ENCODE measurements around the gene RGS19. TPM values are rescaled to one million over a fixed set of nuclear protein-coding genes. Genes with fewer than 3 reads are reported as not detected.

Gene RGS19
- polyA plus RNA-seq, 1 donor (not counting 4 experiments of a cell fraction or from before 2014, with no cell fraction given): 11.8 TPM

DNA sequence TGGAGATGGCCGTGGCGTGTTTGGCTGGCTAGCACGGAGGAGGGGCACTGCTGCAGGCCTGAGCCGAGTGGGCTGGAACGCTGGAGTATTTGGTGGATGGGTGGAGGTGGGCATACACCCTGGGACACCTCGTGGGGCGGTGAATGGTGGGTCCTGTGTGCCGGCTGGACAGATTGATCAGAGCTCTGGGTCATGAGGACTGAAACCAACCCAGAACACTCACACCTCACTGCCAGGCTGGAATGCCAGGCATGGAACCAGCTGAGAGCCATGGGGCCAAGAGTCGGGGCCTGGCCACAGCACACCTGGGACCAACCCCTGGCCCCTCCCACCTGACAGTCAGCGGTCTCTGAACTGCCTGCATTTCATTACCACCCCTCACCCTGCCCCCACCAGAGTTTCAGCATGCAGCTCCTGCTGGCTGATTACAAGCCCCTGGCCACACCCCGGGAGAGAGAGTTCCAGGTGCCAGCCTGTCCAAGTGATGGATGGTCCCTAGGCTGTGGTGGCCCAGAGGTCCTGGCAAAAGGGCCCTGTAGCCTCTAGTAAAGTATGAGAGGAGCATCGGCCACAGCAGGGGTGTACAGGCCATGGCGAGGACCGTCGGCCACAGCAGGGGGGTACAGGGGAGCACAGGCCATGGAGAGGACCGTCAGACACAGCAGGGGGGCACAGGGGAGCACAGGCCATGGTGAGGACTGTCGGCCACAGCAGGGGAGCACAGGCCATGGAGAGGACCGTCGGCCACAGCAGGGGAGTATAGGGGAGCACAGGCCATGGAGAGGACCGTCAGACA lies 24.8 kb upstream of the RGS19 start:
- Histone ChIP-seq H3K4me2 (ENCODE audit: control insufficient read depth, extremely low read depth, insufficient read depth, low read depth, low read length) (no peak overlapping the region), H4K20me1 (ENCODE audit: control insufficient read depth, extremely low read depth, insufficient read depth, low read length) (no peaks in the 10 kb centered on the region), H3K9ac (ENCODE audit: control insufficient read depth, extremely low read depth, insufficient read depth, low read length) (no peak overlapping the region), H3K79me2 (ENCODE audit: control insufficient read depth, insufficient read depth, low read length) (no peaks in the 10 kb centered on the region), H3K36me3 (ENCODE audit: control insufficient read depth in 2 of 2, extremely low read depth in 1 of 2, insufficient read depth in 2 of 2, low read length in 2 of 2) (no peaks in the 10 kb centered on the region), H3K4me3 (ENCODE audit: control insufficient read depth in 2 of 3, extremely low read depth in 1 of 3, insufficient read depth in 2 of 3, low read depth in 1 of 3, low read length in 3 of 3) (no peak overlapping the region), H3K27ac (ENCODE audit: control insufficient read depth, insufficient read depth, low read length) (no peak overlapping the region), H2AFZ (ENCODE audit: control insufficient read depth, low read length) (no peak overlapping the region), H3K9me3 (ENCODE audit: control insufficient read depth, low read depth, low read length) (no peaks in the 10 kb centered on the region), H3K9me1 (ENCODE audit: control insufficient read depth, extremely low read depth, insufficient read depth, low read length) (no peaks in the 10 kb centered on the region), H3K27me3 (ENCODE audit: control insufficient read depth, extremely low read depth, insufficient read depth, low read length) (peaks cover 40% of the 10 kb centered on the region), H3K4me1 (ENCODE audit: control insufficient read depth, extremely low read depth, insufficient read depth, low read length) (no peaks in the 10 kb centered on the region)
- TF ChIP-seq CTCF (optimal IDR thresholded peaks at IDR 0.05 in 1 of 3, IDR thresholded peaks at IDR 0.05 in 1 of 3, conservative IDR thresholded peaks at IDR 0.05 in 1 of 3; ENCODE audit: extremely low read depth in 1 of 3, insufficient read depth in 2 of 3, low read length in 3 of 3) (no peak), EZH2 (IDR thresholded peaks at IDR 0.05; ENCODE audit: low read length) (no peak)
- dilution Hi-C loops (cut with MboI; ENCODE audit: extremely low pct_ligation_motif_present, low sequenced_read_pairs): no loop called here
- DNase-seq (ENCODE audit: low read depth, low spot score) (no peak), FAIRE-seq (no peak)

DNA sequence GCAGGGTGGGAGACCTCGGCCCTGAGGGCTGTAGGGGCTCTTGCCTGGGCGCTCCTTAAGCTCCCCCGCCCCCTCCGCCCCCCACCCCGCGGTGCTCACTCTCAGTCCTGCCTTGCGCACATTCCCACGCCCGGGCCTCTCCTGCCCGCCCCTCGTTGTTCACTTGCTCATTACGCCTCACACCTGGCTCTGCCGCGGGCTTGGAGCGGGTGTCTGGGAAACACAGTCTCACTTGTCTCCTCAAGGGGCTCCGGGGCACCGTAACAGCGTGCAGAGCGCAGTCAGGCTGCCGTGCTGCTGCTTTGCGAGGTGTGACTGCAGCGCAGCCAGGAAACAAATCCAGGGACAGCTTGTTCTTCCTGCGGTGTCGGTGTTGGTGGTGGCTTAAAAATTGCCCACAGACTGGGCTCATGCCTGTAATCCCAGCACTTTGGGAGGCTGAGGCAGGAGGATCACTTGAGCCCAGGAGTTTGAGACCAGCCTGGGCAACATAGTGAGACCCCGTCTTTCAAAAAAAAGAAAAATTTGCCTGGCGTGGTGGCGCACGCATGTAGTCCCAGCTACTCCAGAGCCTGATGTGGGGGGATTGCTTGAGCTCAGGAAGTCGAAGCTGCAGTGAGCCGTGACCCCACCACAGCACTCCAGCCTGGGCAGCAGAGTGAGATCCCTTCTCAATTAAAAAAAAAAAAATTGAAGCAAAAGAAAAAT lies 23.5 kb upstream of the RGS19 start:
- Histone ChIP-seq H3K4me3 (ENCODE audit: control insufficient read depth in 2 of 3, extremely low read depth in 1 of 3, insufficient read depth in 2 of 3, low read depth in 1 of 3, low read length in 3 of 3) (no peak overlapping the region), H2AFZ (ENCODE audit: control insufficient read depth, low read length) (no peak overlapping the region), H3K27me3 (ENCODE audit: control insufficient read depth, extremely low read depth, insufficient read depth, low read length) (peaks cover 40% of the 10 kb centered on the region), H3K9me1 (ENCODE audit: control insufficient read depth, extremely low read depth, insufficient read depth, low read length) (no peaks in the 10 kb centered on the region), H3K79me2 (ENCODE audit: control insufficient read depth, insufficient read depth, low read length) (no peaks in the 10 kb centered on the region), H3K27ac (ENCODE audit: control insufficient read depth, insufficient read depth, low read length) (no peak overlapping the region), H3K4me1 (ENCODE audit: control insufficient read depth, extremely low read depth, insufficient read depth, low read length) (no peaks in the 10 kb centered on the region), H3K36me3 (ENCODE audit: control insufficient read depth in 2 of 2, extremely low read depth in 1 of 2, insufficient read depth in 2 of 2, low read length in 2 of 2) (no peaks in the 10 kb centered on the region), H3K4me2 (ENCODE audit: control insufficient read depth, extremely low read depth, insufficient read depth, low read depth, low read length) (no peak overlapping the region), H3K9ac (ENCODE audit: control insufficient read depth, extremely low read depth, insufficient read depth, low read length) (no peak overlapping the region), H4K20me1 (ENCODE audit: control insufficient read depth, extremely low read depth, insufficient read depth, low read length) (no peaks in the 10 kb centered on the region), H3K9me3 (ENCODE audit: control insufficient read depth, low read depth, low read length) (no peaks in the 10 kb centered on the region)
- FAIRE-seq (no peak), DNase-seq (ENCODE audit: low read depth, low spot score) (no peak)
- peak; percentile 78 for TF ChIP-seq EZH2 (IDR thresholded peaks at IDR 0.05; ENCODE audit: low read length)
- TF ChIP-seq CTCF (optimal IDR thresholded peaks at IDR 0.05 in 1 of 3, IDR thresholded peaks at IDR 0.05 in 1 of 3, conservative IDR thresholded peaks at IDR 0.05 in 1 of 3; ENCODE audit: extremely low read depth in 1 of 3, insufficient read depth in 2 of 3, low read length in 3 of 3): no peak
- dilution Hi-C loops (cut with MboI; ENCODE audit: extremely low pct_ligation_motif_present, low sequenced_read_pairs): no loop called here
